ENCODE results near the gene SIAE. TPM values are rescaled to one million over a fixed set of nuclear protein-coding genes. Genes with fewer than 3 reads are reported as not detected.

Gene SIAE
- total RNA-seq, 2 donors from 2014 or later: 6.8 to 15.0 TPM

DNA sequence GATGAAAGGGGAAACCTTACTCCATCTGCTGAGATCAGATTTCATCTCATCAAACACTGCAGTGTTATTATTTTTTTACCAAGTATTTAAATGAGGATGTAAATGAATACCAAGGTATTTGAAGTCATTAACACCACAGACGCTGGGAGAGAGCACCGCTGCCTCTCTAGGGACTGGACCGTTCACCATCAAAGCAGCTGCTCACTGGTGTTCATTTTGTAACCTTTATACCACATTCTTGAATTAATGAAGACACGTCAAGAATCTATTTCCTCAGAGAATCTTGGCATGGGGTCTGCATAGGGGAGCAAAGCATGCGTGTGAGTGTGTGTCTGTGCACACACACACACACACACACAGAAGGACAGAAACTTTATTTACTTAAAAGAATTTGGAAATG, 15.6 kb downstream of the SIAE start:
- Mint-ChIP-seq H3K4me1 (no peaks in the 10 kb centered on the region), H3K4me3 (no peak overlapping the region), H3K27me3 (no peaks in the 10 kb centered on the region), H3K27ac (no peak overlapping the region), H3K36me3 (ENCODE audit: low read depth) (peaks cover 9% of the 10 kb centered on the region)
- ATAC-seq (no peak), DNase-seq (no peak)
- no peaks in the 10 kb centered on the region for H3K9me3 ChIP-seq (ENCODE audit: control insufficient read depth, low read length, poor library complexity, severe bottlenecking)

GRCh38 chr11:124656774-124657630, 16.5 kb downstream of the SIAE start:
- Mint-ChIP-seq H3K4me1 (peaks cover 2% of the 10 kb centered on the region), H3K27ac (no peak overlapping the region), H3K4me3 (no peak overlapping the region), H3K27me3 (no peaks in the 10 kb centered on the region), H3K36me3 (ENCODE audit: low read depth) (peaks cover 9% of the 10 kb centered on the region)
- ATAC-seq (no peak), DNase-seq (no peak)
- H3K9me3 ChIP-seq (ENCODE audit: control insufficient read depth, low read length, poor library complexity, severe bottlenecking): no peaks in the 10 kb centered on the region

DNA sequence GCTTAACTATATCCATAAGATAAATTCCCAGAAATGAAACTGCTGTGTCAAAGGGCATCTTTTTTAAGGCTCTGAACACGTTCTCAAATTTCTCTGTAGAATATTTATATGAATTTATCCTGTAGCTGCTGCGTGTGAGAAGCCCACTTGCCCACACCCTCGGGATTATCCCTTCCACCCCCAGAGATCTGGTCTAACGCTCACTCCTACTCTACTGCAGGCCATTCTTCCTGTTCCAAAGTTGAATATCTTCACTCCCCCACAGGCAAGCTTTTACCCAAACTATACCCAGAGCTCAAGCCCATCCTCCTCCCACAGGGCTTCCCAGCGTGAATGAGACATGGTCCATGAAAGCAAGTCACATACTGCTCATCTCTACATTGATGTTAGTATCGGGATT, 24.9 kb downstream of the SIAE start:
- DNase-seq (no peak), ATAC-seq (no peak)
- Mint-ChIP-seq H3K27me3 (no peaks in the 10 kb centered on the region), H3K27ac (no peak overlapping the region), H3K4me3 (no peak overlapping the region), H3K4me1 (peaks cover 6% of the 10 kb centered on the region), H3K36me3 (ENCODE audit: low read depth) (peaks cover 11% of the 10 kb centered on the region)
- no peaks in the 10 kb centered on the region for H3K9me3 ChIP-seq (ENCODE audit: control insufficient read depth, low read length, poor library complexity, severe bottlenecking)

GRCh38 chr11:124646148-124646547, 27.4 kb downstream of the SIAE start:
- no peak for ATAC-seq

GRCh38 chr11:124644426-124645280, 28.9 kb downstream of the SIAE start:
- no peak overlapping the region for H3K27ac Mint-ChIP-seq
- peaks cover 5% of the 10 kb centered on the region for H3K36me3 Mint-ChIP-seq (ENCODE audit: low read depth)
- H3K4me1 Mint-ChIP-seq: peaks cover 4% of the 10 kb centered on the region
- DNase-seq: peak in 1 of 3 donors; percentile 10
- H3K4me3 Mint-ChIP-seq: no peak overlapping the region
- H3K9me3 ChIP-seq (ENCODE audit: control insufficient read depth, low read length, poor library complexity, severe bottlenecking): no peaks in the 10 kb centered on the region
- ATAC-seq: peak; percentile 81
- H3K27me3 Mint-ChIP-seq: no peaks in the 10 kb centered on the region

More at GRCh38 chr11:124646148-124646547, 27.4 kb downstream of the SIAE start:
- Mint-ChIP-seq H3K4me1 (peaks cover 4% of the 10 kb centered on the region), H3K27ac (no peak overlapping the region), H3K27me3 (no peaks in the 10 kb centered on the region), H3K4me3 (no peak overlapping the region), H3K36me3 (ENCODE audit: low read depth) (peaks cover 4% of the 10 kb centered on the region)
- no peak for DNase-seq
- H3K9me3 ChIP-seq (ENCODE audit: control insufficient read depth, low read length, poor library complexity, severe bottlenecking): no peaks in the 10 kb centered on the region

DNA sequence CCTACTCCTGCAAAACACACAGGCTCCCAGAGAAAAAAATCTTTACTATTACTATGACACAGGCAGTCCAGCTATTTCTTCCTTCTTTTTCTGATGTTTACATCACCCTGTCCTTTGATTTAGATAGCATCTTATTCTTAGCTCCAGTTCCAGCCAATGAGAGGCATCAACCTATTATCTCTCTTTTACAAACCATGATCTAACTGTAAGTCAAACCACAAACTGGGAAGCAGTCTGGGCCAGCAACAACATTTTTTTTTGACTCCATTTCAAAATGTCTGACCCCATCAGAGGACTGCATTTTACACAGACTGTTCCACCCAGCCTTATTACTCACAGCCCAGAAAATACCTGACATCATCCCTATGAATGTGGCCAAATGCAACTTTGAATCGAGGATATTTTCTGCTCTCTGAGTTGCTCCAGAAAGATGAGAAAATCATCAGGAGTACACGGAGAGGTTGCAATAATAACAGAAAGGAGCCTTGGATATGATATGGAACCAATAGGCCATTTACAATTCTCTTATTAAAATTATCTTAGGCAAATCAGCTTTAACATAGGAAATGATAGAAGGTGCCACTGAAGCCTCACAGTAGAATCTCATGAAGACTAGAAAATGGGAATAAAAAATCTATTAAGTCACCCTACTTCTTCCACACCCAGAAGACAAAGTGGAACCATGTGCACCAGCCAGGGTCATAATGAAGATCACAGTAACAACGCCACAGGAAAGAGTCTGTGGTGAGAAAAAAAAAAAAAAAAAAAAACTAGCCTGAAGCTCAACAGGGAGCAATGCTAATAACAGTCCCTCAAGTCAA, 29.7 kb downstream of the SIAE start:
- no peak for ATAC-seq

GRCh38 chr11:124643042-124643604, 30.4 kb downstream of the SIAE start:
- no peaks in the 10 kb centered on the region for H3K9me3 ChIP-seq (ENCODE audit: control insufficient read depth, low read length, poor library complexity, severe bottlenecking)
- H3K27ac Mint-ChIP-seq: no peak overlapping the region
- peaks cover 5% of the 10 kb centered on the region for H3K36me3 Mint-ChIP-seq (ENCODE audit: low read depth)
- ATAC-seq: no peak
- no peak for DNase-seq
- H3K4me3 Mint-ChIP-seq: no peak overlapping the region
- no peaks in the 10 kb centered on the region for H3K27me3 Mint-ChIP-seq
- peaks cover 4% of the 10 kb centered on the region for H3K4me1 Mint-ChIP-seq

More for the DNA sequence above, 29.7 kb downstream of the SIAE start:
- no peaks in the 10 kb centered on the region for H3K27me3 Mint-ChIP-seq
- no peak for DNase-seq
- H3K4me1 Mint-ChIP-seq: peaks cover 4% of the 10 kb centered on the region
- H3K9me3 ChIP-seq (ENCODE audit: control insufficient read depth, low read length, poor library complexity, severe bottlenecking): no peaks in the 10 kb centered on the region
- peaks cover 5% of the 10 kb centered on the region for H3K36me3 Mint-ChIP-seq (ENCODE audit: low read depth)
- H3K4me3 Mint-ChIP-seq: no peak overlapping the region
- H3K27ac Mint-ChIP-seq: no peak overlapping the region

DNA sequence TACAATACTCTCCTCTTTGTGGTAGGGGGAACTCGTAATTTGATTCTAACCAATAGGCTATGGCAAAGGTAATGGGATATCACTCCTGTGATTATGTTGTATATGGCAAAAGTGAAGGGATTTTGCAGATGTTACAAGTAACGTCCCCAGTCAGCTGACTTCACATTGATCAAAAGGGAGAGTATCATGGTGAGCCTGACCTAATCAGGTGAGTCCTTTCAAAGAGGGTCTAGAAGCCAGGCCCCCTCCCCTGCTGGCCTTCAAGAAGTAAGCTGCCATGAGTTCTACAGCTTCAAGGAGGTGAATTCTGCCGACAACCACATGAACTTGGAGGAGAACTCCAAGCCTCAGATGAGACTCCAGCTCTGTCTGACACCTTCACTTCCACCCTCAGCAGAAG, 30.9 kb downstream of the SIAE start:
- peaks cover 7% of the 10 kb centered on the region for H3K36me3 Mint-ChIP-seq (ENCODE audit: low read depth)
- DNase-seq (no peak), ATAC-seq (no peak)
- H3K4me1 Mint-ChIP-seq: peaks cover 6% of the 10 kb centered on the region
- H3K27ac Mint-ChIP-seq: no peak overlapping the region
- H3K9me3 ChIP-seq (ENCODE audit: control insufficient read depth, low read length, poor library complexity, severe bottlenecking): no peaks in the 10 kb centered on the region
- H3K4me3 Mint-ChIP-seq: no peak overlapping the region
- no peaks in the 10 kb centered on the region for H3K27me3 Mint-ChIP-seq

DNA sequence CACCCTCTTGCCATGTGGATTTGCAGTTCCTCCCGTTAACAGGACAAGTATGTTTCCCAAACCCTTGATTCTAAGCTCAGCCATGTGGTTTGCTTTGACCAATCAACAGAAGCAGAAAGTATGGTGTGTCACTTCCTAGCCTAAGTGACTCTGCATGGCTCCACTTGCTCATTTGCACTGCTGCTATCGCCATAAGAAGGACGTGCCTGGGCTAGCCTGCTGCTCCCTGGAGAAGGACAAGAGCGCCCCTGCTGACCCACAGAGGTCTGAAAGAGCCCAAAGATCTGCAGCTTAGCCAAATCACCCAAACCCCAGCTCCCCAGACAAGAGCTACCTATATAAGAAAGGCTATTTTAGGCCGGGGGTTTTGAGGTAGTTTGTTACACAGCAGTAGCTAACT, 32.9 kb downstream of the SIAE start:
- no peak overlapping the region for H3K27ac Mint-ChIP-seq
- H3K27me3 Mint-ChIP-seq: no peaks in the 10 kb centered on the region
- H3K4me1 Mint-ChIP-seq: peaks cover 6% of the 10 kb centered on the region
- peaks cover 9% of the 10 kb centered on the region for H3K36me3 Mint-ChIP-seq (ENCODE audit: low read depth)
- no peaks in the 10 kb centered on the region for H3K9me3 ChIP-seq (ENCODE audit: control insufficient read depth, low read length, poor library complexity, severe bottlenecking)
- no peak for ATAC-seq
- no peak overlapping the region for H3K4me3 Mint-ChIP-seq
- DNase-seq: no peak

DNA sequence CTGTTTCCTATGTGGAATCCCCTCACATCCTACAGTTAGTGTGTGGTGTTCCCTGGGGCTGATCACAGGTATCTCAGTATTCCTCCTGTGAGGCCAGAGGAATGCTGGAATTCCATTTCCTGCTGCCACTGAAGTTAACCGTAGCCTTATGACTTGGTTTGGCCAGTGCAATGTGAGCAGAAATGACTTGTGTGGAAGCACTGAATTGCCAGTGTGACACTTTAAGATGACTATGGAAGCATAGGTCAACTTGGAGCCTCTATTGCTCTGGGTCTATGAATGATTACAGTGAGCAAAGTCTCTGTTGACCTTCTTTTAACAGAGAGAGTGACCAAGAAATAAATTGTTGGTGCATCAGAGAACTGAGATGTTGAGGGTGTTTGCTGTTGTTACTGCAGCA, 34.4 kb downstream of the SIAE start:
- Mint-ChIP-seq H3K27ac (no peak overlapping the region), H3K36me3 (ENCODE audit: low read depth) (peaks cover 9% of the 10 kb centered on the region), H3K27me3 (no peaks in the 10 kb centered on the region), H3K4me1 (peaks cover 2% of the 10 kb centered on the region), H3K4me3 (no peak overlapping the region)
- no peak for ATAC-seq
- H3K9me3 ChIP-seq (ENCODE audit: control insufficient read depth, low read length, poor library complexity, severe bottlenecking): no peaks in the 10 kb centered on the region
- DNase-seq: no peak

DNA sequence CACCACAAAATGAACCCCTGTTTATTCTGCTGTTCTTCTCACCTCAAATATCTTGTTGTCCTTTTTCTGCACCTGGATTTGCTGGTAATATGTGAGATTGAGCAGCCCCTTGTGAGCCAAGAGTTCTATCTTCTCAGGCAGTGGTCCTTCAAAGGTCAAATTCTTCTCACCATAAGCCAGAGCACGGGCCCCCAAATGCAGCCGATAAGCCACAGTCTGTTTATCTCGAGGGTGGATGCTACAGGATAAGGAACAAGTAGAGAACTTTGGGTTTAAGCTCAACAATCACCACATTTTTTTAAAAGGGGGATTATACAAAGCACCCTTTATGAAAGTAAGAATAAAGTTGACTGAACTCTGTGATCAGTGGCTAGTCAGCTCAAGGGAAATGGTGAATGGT, 35.0 kb downstream of the SIAE start:
- H3K9me3 ChIP-seq (ENCODE audit: control insufficient read depth, low read length, poor library complexity, severe bottlenecking): no peaks in the 10 kb centered on the region
- DNase-seq (no peak), ATAC-seq (no peak)
- H3K4me1 Mint-ChIP-seq: peaks cover 2% of the 10 kb centered on the region
- no peak overlapping the region for H3K27ac Mint-ChIP-seq
- no peak overlapping the region for H3K4me3 Mint-ChIP-seq
- no peaks in the 10 kb centered on the region for H3K27me3 Mint-ChIP-seq
- H3K36me3 Mint-ChIP-seq (ENCODE audit: low read depth): peaks cover 9% of the 10 kb centered on the region

GRCh38 chr11:124635932-124636331, 37.6 kb downstream of the SIAE start:
- H3K4me3 Mint-ChIP-seq: no peak overlapping the region
- peaks cover 2% of the 10 kb centered on the region for H3K4me1 Mint-ChIP-seq

More at GRCh38 chr11:124635932-124636331, 37.6 kb downstream of the SIAE start:
- H3K36me3 Mint-ChIP-seq (ENCODE audit: low read depth): peaks cover 7% of the 10 kb centered on the region
- no peaks in the 10 kb centered on the region for H3K9me3 ChIP-seq (ENCODE audit: control insufficient read depth, low read length, poor library complexity, severe bottlenecking)
- DNase-seq (no peak), ATAC-seq (no peak)
- H3K27me3 Mint-ChIP-seq: no peaks in the 10 kb centered on the region
- peak overlapping the region; percentile 74 for H3K27ac Mint-ChIP-seq
